Stimulated activated CD8-positive, alpha-beta memory T cell treated with anti-CD3 and anti-CD28 coated beads, Interleukin-12 subunit alpha, Interleukin-12 subunit beta, amount 100 ng/mL, for 4 hours (primary cell): ENCODE results near the gene TEPSIN.

Experiments
- DNase-seq: peaks from one replicate; pipeline ENCODE4 v3.0.0-alpha.2; 2020; ENCODE audit warnings: low read depth

Gene TEPSIN, protein sequence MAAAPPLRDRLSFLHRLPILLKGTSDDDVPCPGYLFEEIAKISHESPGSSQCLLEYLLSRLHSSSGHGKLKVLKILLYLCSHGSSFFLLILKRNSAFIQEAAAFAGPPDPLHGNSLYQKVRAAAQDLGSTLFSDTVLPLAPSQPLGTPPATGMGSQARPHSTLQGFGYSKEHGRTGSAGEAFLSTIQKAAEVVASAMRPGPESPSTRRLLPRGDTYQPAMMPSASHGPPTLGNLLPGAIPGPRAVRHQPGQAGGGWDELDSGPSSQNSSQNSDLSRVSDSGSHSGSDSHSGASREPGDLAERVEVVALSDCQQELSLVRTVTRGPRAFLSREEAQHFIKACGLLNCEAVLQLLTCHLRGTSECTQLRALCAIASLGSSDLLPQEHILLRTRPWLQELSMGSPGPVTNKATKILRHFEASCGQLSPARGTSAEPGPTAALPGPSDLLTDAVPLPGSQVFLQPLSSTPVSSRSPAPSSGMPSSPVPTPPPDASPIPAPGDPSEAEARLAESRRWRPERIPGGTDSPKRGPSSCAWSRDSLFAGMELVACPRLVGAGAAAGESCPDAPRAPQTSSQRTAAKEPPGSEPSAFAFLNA

DNA sequence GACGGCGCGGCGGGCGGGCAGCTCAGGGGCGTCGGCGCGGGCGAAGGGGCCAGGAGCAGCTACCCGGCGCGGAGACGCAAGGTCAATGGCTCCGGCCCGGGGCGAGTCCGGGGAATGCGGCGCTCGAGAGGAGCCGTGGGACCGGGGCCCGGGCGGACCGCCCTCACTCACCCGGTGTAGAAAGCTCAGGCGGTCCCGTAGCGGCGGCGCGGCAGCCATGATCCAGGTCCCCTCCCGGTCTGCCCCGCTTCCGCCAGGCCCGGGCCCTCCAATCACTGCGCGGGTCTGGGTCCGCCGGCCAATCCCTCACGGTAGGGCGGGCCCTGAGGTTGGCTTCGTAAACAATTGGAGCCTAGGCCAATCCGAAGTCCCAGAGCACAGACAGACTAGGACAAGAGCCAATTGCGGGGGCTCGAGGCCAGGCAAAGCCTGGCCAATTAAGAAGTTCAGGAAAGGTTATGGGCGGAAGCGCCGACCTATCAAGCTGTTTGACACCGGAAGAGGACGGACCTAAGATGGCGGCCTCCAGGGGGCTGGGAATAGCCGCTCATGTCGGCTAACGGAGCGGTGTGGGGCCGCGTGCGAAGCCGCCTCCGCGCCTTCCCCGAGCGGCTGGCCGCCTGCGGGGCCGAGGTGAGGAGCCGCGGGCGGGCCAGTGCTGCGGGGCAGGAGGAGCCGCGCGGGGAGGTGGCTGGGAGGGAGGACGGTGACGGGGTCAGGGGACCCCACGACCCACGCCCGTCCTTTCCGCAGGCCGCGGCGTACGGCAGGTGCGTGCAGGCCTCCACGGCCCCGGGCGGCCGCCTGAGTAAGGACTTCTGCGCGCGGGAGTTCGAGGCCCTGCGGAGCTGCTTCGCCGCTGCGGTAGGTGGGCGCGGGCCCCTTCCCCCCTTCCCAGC lies at the start of gene TEPSIN, which contains the start of gene NDUFAF8:
TEPSIN (minus strand) TSS at position 241 of the 899 bp plus-strand sequence; CDS start at position 219, 22 bp downstream.
NDUFAF8 (plus strand) TSS at position 504 of the 899 bp plus-strand sequence; CDS start at position 550, 46 bp downstream.
- DNase-seq: peak; percentile 90

- DNase-seq: no peak
These were observed 49.0 kb upstream of the TEPSIN start for GRCh38 chr17:81287741-81288430.

GRCh38 chr17:81287152-81287551 lies 48.3 kb upstream of the TEPSIN start:
- DNase-seq: no peak

DNA sequence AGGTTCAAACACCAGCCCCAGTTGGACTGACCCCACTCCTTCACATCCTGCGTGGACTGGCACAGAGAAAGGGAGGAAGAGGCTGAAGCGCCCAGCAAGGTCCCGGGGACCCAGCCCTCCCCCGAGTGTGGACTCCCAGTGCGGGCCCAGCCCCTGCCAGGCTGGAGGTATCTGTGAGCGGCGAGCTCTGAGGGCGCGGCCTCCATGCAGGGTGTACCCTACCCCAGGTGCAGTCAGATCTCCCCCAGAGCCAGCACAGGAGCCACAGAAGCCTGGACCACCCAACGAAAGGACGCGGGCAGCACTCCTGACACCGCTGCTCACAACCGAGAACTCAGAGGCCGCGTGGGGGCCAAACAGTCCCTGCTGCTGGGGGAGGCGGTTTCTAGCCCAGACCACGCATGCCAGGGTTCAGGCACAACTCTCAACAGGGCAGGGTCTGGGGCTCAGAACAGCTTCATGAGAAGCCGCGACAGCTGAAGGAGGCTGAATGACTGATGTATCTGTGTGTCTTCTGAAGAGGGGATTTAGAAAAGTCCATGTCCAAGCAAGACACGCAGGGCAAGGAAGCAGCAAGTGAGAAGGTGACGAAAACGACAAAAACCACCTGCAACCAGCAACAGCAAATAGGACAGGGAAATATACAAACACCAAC lies 47.8 kb upstream of the TEPSIN start:
- DNase-seq: no peak

GRCh38 chr17:81285894-81286293 lies 47.0 kb upstream of the TEPSIN start:
- no peak for DNase-seq

- peak; percentile 36 for DNase-seq
These were observed 46.5 kb upstream of the TEPSIN start for GRCh38 chr17:81285179-81285878.

GRCh38 chr17:81282876-81283275 lies 44.0 kb upstream of the TEPSIN start:
- DNase-seq: no peak

DNA sequence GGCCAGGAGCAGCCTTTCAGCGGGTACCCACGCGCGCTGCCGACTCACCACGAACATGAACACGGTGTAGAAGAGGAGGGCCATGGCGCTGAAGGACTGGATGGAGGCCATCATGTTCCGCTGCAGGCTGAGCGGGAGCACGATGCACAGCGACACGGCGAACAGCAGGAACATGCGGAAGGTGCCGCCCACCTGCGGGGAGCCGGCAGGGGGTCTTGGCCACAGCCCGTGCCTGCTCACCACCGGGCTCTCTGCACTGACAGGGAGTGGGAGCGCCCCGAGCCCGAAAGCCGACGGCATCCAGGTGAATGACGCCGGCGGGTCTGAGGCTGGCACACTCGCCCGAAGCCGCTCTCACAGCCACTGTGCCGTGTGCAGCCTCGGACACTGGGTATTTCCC lies 43.3 kb upstream of the TEPSIN start:
- no peak for DNase-seq

DNA sequence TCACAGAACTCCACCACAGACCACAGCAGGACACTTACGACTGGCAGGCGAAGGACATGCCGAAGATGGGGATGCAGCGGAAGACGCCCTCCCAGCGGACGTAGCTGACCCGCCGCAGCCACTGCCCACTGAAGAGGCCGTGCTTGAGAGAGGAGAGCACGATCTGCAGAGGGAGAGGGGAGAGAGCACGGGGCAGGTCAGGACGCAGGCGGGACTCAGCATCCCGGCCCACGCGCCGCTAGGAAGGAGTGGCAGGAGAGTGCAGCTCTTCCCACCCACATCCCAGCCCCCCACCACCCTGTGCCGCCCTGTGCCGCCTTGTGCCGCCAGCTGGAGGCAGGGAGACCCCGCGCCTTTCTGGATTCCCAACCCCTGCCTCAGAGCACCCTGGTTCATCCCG lies 41.7 kb upstream of the TEPSIN start:
- no peak for DNase-seq

DNA sequence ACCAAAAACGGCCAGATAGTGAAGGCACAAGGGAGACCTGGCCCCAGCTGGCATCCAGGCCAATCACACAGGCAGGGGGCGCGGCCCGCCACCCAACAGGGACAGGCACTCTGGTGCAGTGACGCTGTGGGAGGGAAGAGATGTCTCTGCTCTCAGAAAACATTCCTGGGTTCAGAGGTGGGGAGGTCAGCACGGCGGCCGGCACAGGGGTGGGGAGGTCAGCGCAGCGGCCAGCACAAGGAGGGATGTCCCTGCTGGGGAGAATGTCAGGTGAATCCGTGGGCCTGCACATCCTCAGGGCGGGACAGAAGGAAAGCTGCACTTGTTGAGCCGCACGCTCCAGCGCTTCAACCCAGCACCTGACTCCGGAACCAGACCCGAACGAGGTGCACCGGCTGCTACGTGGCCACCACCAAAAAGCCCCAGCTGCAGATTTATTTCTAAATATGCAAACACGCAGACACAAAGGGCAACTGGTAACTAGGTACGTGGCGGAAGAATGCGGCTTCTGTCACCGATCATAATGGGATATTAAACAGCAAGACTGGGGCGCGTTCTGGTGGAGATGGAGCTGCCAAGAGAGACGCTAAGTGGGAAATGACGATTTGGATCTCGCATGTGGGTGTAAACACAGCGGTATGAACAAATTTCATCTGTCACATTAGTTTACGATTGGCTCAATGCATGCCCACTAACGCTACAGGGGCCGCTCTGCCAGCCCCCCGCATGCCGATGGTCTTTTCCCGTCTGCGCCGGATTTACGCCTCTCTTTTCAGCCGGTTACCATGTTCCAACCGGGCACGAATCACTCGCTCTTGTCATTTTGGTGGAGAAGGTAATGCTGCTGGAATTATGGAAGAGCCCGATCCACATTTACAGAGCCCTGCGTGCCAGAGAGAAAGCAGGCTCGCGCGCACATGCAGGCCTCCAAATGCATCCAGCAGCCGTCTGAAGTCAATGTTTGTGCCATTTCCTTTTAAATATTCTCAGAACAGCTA lies 40.7 kb upstream of the TEPSIN start:
- no peak for DNase-seq

DNA sequence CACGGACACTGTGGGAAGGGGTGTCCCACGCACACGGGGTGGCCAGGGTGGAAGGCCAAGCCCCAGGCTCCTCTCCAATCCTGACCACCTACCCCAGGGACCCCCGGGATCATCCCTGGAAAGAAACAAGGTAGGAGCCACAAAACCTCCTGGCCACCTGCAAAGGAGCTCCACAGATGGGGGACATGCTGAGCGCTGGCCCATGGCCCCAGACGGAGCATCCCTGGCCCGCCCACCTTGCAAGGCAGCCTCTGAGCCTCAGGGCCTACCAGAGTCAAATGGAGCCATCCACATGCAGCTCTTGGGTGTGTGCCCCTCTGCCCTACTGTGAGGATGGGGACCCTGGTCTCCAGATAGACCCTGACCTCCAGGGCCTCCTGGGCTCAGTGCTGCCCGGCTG lies 40.0 kb upstream of the TEPSIN start:
- no peak for DNase-seq

DNA sequence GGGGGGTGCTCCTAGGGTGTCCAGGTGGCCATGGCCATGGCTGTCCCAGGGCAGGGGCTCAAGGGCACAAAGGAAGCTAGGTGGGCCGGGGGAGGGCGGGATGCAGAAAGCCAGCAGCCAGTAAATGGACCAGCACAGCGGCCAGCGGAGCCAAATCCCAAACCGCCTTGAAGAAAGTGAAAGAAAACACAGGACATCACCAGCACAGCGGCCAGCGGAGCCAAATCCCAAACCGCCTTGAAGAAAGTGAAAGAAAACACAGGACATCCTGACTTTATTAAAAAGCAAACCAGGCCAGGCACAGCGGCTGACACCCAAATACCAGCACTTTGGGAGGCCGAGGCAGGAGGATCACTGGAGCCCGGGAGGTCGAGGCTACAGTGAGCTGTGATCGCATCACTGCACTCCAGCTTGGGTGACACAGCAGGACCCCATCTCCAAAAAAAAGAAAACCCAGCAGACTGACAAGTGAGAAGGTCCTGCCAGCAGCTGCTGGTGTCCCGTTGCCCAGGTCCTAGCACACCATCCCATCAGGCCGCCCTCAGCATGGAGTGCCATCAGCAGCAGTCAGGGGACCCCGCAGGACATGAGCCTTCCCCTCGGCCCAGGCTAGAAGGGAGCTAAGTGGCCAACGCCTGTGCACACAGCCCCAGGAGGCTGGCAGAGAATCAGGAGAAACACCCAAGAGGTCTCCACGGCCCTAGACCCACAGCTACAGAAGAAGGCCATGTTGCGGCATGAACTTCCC lies 39.3 kb upstream of the TEPSIN start:
- DNase-seq: no peak

DNA sequence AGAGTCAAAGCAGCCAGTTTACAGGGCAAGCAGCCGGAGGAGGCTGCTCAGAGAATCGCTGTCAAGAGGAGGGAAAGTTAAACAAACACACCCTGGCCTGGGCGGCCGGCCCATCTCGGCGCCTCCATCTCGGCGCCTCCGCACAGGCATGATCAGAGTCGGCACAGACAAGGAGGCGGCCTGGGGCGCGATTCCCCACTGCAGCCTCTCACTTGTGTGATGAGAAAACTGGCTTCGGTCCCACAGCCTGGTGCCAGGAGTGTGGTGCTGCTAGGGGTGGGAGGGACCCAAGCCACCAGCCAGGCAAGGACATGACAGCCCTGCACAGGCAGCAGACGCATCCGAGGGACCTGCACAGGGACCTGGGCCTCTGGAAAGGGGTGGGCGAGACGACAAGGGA lies 38.6 kb upstream of the TEPSIN start:
- no peak for DNase-seq

GRCh38 chr17:81276781-81277180 lies 37.9 kb upstream of the TEPSIN start:
- DNase-seq: no peak

GRCh38 chr17:81274471-81274855 lies 35.6 kb upstream of the TEPSIN start:
- DNase-seq: no peak

- DNase-seq: no peak
These were observed 35.0 kb upstream of the TEPSIN start for GRCh38 chr17:81273698-81274470.

DNA sequence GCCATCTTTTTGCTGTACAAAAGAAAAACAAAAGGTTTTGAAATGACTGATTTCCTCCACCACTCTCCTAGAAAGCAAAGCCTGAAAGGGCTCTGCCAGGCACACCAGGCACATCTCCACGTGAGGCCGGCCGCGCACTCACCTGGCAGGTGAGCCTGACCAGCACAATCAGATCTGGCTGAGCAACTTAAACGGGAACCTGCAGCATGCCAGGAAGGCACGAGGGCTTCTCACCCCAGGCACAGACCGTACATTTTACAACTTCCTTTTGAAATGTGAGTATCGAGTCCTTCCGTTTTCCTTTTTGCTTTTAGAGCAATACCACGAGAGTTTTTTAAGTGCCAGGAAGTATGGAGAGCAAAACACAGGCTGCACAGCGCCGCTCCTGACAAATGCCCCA lies 33.8 kb upstream of the TEPSIN start:
- no peak for DNase-seq

DNA sequence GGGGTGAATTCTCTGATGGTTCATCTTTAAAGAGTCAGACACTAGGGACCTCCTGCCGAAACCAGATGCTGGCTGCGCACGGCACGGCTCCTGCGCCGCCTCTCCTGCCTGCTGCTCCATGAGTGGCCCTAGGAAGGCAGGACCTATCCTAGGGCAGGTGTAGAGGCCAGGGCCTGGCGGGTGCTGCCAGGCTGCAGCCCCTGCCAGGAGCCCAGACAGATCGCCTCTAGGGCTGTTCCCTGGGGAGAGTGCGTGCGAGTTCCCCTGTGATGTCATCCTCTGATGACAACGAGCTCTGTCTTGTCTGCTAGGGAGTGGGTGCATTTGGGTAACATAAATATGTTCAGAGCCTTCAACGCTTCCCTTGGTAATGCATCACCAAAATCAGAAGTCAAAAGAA lies 32.4 kb upstream of the TEPSIN start:
- DNase-seq: no peak
